Parathyroid adenoma (tissue), 2 donors: Measurements from ENCODE around the gene PM20D1.

Experiments
- H2AFZ ChIP-seq: fragments of 300-600 bp; sonication (generic); one replicate; pipeline ENCODE4 v1.7.0; 2017; ENCODE audit warnings: antibody characterized with exemption, mild to moderate bottlenecking
- H3K27ac ChIP-seq: fragments of 300-600 bp; sonication (generic); one replicate; pipeline ENCODE4 v1.7.0; 2017
- H3K27me3 ChIP-seq: fragments of 300-600 bp; sonication (generic); one replicate; pipeline ENCODE4 v1.7.0; 2017; ENCODE audit warnings: low read length; ENCODE audit not compliant: control insufficient read depth, insufficient read depth
- H3K36me3 ChIP-seq: fragments of 300-600 bp; sonication (generic); one replicate; pipeline ENCODE4 v1.7.0; 2017; ENCODE audit warnings: low read length; ENCODE audit not compliant: control insufficient read depth, insufficient read depth
- H3K4me1 ChIP-seq: fragments of 300-600 bp; sonication (generic); one replicate; pipeline ENCODE4 v1.7.0; 2017; ENCODE audit warnings: control low read depth
- H3K4me2 ChIP-seq: fragments of 300-600 bp; sonication (generic); one replicate; pipeline ENCODE4 v1.7.0; 2017; ENCODE audit warnings: low read length
- H3K4me3 ChIP-seq: fragments of 300-600 bp; sonication (generic); one replicate; pipeline ENCODE4 v1.7.0; 2017; ENCODE audit warnings: low read depth, low read length
- H3K79me2 ChIP-seq: fragments of 300-600 bp; sonication (generic); one replicate; pipeline ENCODE4 v1.7.0; 2017; ENCODE audit warnings: control low read depth
- H3K9ac ChIP-seq: fragments of 300-600 bp; sonication (generic); one replicate; pipeline ENCODE4 v1.7.0; 2017; ENCODE audit warnings: mild to moderate bottlenecking
- H3K9me3 ChIP-seq: fragments of 300-600 bp; sonication (generic); one replicate; pipeline ENCODE4 v1.7.0; 2017; ENCODE audit warnings: low read length; ENCODE audit not compliant: control insufficient read depth
- TF ChIP-seq, protein P1 (sequence below): fragments of 300-600 bp; sonication (generic); IDR thresholded peaks from one replicate; pipeline ENCODE4 v1.7.0; 2017; ENCODE audit warnings: antibody characterized with exemption, mild to moderate bottlenecking
- donor health status: primary hyperparathyroidism.

PM20D1 gene

DNA sequence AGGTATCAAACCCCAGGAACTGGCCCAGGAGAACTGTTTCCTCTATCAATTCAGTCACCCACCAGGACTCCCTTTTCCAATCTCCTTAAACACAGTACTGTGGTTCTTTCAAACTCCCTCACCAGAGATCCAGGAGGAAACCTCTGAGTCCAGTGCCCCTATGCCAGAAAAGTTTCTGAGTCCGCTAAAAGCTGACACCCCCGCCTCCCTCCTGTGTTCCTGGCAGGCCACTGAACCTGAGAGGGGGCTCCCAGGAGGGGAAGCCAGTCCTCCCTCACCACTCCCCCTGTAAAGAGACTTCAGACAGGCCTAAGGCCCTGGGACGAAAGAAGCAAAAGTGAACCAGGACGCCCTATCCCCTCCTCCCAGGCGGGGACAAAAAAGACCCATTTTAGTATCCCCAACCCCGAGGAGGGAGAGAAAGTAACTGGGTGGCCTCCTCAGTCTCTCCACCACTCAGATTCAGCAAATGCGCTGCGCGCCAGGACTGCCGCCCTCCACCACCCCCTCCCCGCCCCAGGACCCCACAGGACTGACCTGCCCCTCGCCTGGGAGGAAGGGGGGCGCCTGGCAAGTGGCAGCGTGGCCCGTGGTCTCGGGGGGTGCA is 37.6 kb downstream of the PM20D1 start:
- Histone ChIP-seq H3K27ac (peak overlapping the region; percentile 69), H3K79me2 (no peaks in the 10 kb centered on the region), H2AFZ (peak overlapping the region; percentile 92), H3K4me1 (peaks cover 6% of the 10 kb centered on the region), H3K36me3 (no peaks in the 10 kb centered on the region), H3K4me2 (peak overlapping the region; percentile 98), H3K9ac (peak overlapping the region; percentile 67), H3K27me3 (no peaks in the 10 kb centered on the region), H3K4me3 (peak overlapping the region; percentile 90), H3K9me3 (no peaks in the 10 kb centered on the region)
- TF ChIP-seq, protein P1, sequence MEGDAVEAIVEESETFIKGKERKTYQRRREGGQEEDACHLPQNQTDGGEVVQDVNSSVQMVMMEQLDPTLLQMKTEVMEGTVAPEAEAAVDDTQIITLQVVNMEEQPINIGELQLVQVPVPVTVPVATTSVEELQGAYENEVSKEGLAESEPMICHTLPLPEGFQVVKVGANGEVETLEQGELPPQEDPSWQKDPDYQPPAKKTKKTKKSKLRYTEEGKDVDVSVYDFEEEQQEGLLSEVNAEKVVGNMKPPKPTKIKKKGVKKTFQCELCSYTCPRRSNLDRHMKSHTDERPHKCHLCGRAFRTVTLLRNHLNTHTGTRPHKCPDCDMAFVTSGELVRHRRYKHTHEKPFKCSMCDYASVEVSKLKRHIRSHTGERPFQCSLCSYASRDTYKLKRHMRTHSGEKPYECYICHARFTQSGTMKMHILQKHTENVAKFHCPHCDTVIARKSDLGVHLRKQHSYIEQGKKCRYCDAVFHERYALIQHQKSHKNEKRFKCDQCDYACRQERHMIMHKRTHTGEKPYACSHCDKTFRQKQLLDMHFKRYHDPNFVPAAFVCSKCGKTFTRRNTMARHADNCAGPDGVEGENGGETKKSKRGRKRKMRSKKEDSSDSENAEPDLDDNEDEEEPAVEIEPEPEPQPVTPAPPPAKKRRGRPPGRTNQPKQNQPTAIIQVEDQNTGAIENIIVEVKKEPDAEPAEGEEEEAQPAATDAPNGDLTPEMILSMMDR: no peak

DNA sequence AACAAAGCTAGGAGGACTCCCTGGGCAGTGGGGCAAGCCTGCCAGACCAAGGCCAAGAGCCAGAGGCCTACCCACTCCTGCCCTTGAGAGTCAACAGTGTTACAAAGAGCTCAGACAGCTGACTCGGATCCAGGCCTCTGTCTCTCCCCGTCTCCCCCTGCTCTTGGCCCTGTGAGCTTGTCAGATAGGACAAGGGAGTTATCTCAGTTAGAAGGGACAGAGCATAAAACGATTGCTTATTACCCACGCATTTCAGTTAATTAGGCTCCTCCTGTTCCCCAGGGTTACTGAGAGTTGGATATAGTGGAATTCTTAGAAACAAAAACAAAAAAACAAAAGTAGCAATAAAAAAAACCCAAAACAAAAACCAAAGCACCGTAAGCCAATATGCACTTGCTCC is 38.3 kb downstream of the PM20D1 start:
- Histone ChIP-seq H3K4me3 (peak overlapping the region; percentile 90), H3K9ac (no peak overlapping the region), H3K4me1 (peaks cover 6% of the 10 kb centered on the region)

DNA sequence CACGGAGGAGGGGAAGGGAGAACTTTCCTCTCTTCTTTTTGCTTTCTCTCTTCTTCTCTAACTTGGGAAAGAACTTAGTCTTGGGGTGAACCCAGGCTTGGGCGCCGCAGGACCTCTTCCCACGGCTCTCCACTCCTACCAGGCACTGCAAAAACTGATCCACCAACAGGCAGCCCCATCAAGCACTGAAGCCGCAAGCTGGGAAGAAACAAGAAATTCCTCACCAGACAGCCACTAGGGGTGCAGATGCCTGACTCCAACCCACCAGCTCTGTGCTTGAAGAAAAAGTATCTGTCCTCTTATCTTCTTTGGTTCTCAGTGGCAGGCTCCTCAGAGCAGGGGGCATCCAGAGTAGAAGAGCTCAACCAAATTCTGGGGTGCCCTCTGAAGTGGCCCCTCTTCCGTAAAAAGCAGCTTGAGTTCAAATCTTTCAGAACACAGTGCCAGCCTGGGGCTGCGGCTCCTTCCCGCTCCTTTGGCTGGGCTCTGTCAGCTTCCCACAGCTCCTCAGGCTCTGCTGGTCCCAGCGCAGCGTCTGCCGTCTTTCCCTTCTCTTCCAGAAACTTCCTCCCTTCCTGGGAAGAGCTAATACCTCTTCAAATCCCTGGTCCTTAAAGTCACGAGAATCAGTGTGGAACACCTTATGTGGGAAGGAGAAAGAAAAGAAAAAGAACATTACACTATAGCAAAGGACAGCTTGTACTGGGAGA is 39.3 kb downstream of the PM20D1 start:
- no peak overlapping the region for H3K27ac ChIP-seq

More for the DNA sequence above, 38.3 kb downstream of the PM20D1 start:
- H3K9me3 ChIP-seq: no peaks in the 10 kb centered on the region
- no peak overlapping the region for H2AFZ ChIP-seq
- peak overlapping the region; percentile 47 for H3K27ac ChIP-seq
- H3K27me3 ChIP-seq: no peaks in the 10 kb centered on the region
- no peaks in the 10 kb centered on the region for H3K36me3 ChIP-seq
- TF ChIP-seq, protein P1: no peak
- no peaks in the 10 kb centered on the region for H3K79me2 ChIP-seq
- peak overlapping the region; percentile 98 for H3K4me2 ChIP-seq

DNA sequence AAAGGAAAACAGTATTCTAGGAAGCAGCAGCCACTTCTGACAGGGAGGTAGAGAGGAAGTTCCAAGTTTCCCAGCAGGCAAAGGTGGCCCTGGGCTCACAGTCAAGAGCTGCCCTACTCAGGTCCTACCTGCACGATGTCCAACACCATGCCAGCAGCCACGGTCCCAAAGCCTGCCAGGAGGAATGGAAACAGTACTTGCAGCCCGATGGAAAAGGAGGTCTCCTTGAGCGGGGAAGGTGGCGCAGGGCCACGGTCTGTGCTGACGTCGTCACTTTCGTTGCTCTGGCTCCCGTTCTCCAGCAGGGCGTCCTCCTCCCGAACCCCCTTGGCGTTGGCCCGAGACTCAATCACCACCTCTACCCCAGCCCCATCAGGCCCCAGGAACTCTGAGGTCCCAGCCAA is 40.0 kb downstream of the PM20D1 start:
- TF ChIP-seq, protein P1: no peak
- H3K4me2 ChIP-seq: no peak overlapping the region
- H3K9me3 ChIP-seq: no peaks in the 10 kb centered on the region
- H2AFZ ChIP-seq: no peak overlapping the region
- H3K9ac ChIP-seq: no peak overlapping the region
- no peaks in the 10 kb centered on the region for H3K36me3 ChIP-seq
- no peaks in the 10 kb centered on the region for H3K79me2 ChIP-seq
- H3K27ac ChIP-seq: no peak overlapping the region
- no peaks in the 10 kb centered on the region for H3K27me3 ChIP-seq
- H3K4me1 ChIP-seq: peaks cover 6% of the 10 kb centered on the region
- no peak overlapping the region for H3K4me3 ChIP-seq

More for the DNA sequence above, 39.3 kb downstream of the PM20D1 start:
- H3K9ac ChIP-seq: no peak overlapping the region
- TF ChIP-seq, protein P1: no peak
- H2AFZ ChIP-seq: no peak overlapping the region
- H3K79me2 ChIP-seq: no peaks in the 10 kb centered on the region
- H3K4me1 ChIP-seq: peaks cover 6% of the 10 kb centered on the region
- H3K4me3 ChIP-seq: no peak overlapping the region
- no peaks in the 10 kb centered on the region for H3K9me3 ChIP-seq
- no peak overlapping the region for H3K4me2 ChIP-seq
- H3K27me3 ChIP-seq: no peaks in the 10 kb centered on the region
- no peaks in the 10 kb centered on the region for H3K36me3 ChIP-seq
